ENCODE results near the gene PDP2. TPM values are rescaled to one million over a fixed set of nuclear protein-coding genes. Genes with fewer than 3 reads are reported as not detected.

Gene PDP2
- total RNA-seq, 2 experiments from 2014 or later = 24.2 to 26.9 TPM

Other genes starting within 250 kb of the PDP2 start
- 1 to 10 TPM; 1.2 TPM for gene CMTM4, start 183.8 kb upstream of the PDP2 start, total RNA-seq
- 10 to 100 TPM; 56.5 to 63.1 TPM for gene DYNC1LI2, start 128.9 kb upstream of the PDP2 start, total RNA-seq
- not detected for gene TERB1, start 78.9 kb upstream of the PDP2 start, total RNA-seq
- gene NAE1, start 49.5 kb upstream of the PDP2 start, total RNA-seq = 10 to 100 TPM; 77.3 to 84.1 TPM
- gene CA7, start 36.1 kb upstream of the PDP2 start, total RNA-seq = not detected
- gene CDH16, start 38.4 kb downstream of the PDP2 start, total RNA-seq = not detected
- under 1 TPM in 1 of 2 experiments, not detected in 1; 0.34 TPM for gene RRAD, start 45.0 kb downstream of the PDP2 start, total RNA-seq
- gene CIAO2B, start 53.9 kb downstream of the PDP2 start, total RNA-seq = 100 to 1,000 TPM; 115 to 126 TPM
- 10 to 100 TPM; 29.7 to 34.0 TPM for gene CES2, start 55.0 kb downstream of the PDP2 start, total RNA-seq
- 1 to 10 TPM; 2.4 to 4.3 TPM for gene CES3, start 80.8 kb downstream of the PDP2 start, total RNA-seq
- 10 to 100 TPM; 10.5 to 12.0 TPM for gene CES4A, start 108.1 kb downstream of the PDP2 start, total RNA-seq
- gene CBFB, start 148.6 kb downstream of the PDP2 start, total RNA-seq = 100 to 1,000 TPM; 235 to 241 TPM
- 10 to 100 TPM; 16.5 TPM for gene PHAF1, start 229.4 kb downstream of the PDP2 start, total RNA-seq